Uterus (tissue), 4 donors: ENCODE results near the gene VN1R4. TPM values are rescaled to one million over a fixed set of nuclear protein-coding genes. Genes with fewer than 3 reads are reported as not detected.
"Not testable (repeated sequence)": the region's sequence is repeated elsewhere in the genome, so short reads cannot be mapped to it uniquely, and the experiment has no call there.

Experiments used
- DNase-seq, 2 donors: peaks; one replicate each; pipeline ENCODE4 v3.0.0-alpha.2; 2019 to 2020
- H3K27ac ChIP-seq, 2 donors: fragments of 200-600 bp; sonication (generic); 1 replicate in 1 of 2; 2 replicates in 1 of 2; pipeline ENCODE4 v1.5.1; 2016 to 2018
- H3K27me3 ChIP-seq, 2 donors: fragments of 200-600 bp; sonication (generic); one replicate each; pipeline ENCODE4 v1.5.1; 2018 to 2019; ENCODE audit warnings: control low read depth in 1 of 2
- H3K36me3 ChIP-seq, 2 donors: fragments of 200-600 bp; sonication (generic); one replicate each; pipeline ENCODE4 v1.5.1; 2019; ENCODE audit warnings: control low read depth in 1 of 2
- H3K4me1 ChIP-seq, 2 donors: fragments of 200-600 bp; sonication (generic); one replicate each; pipeline ENCODE4 v1.5.1; 2018 to 2019; ENCODE audit warnings: control low read depth in 1 of 2
- H3K4me3 ChIP-seq, 2 donors: fragments of 200-600 bp; sonication (generic); 1 replicate in 1 of 2; 2 replicates in 1 of 2; pipeline ENCODE4 v1.5.1; 2018 to 2019; ENCODE audit warnings: mild to moderate bottlenecking in 1 of 2
- H3K9me3 ChIP-seq, 2 donors: fragments of 200-600 bp; sonication (generic); one replicate each; pipeline ENCODE4 v1.5.1; 2019; ENCODE audit warnings: control low read depth in 1 of 2
- CTCF ChIP-seq, 4 experiments: fragments of 200-600 bp in 2 of 4; fragments of 450-650 bp in 2 of 4; sonication (generic) in 2 of 4; IDR thresholded peaks; one replicate each; pipeline ENCODE4 v1.5.1; 2016 to 2019; ENCODE audit warnings: antibody characterized with exemption in 4 of 4, mild to moderate bottlenecking in 2 of 4, moderate library complexity in 1 of 4
- POLR2A ChIP-seq, 2 donors: fragments of 450-650 bp; IDR thresholded peaks; one replicate each; pipeline ENCODE4 v1.6.1; 2016; ENCODE audit warnings: antibody characterized with exemption in 2 of 2, mild to moderate bottlenecking in 1 of 2, moderate library complexity in 1 of 2
- intact Hi-C: fragments of 100-400 bp; cut with DNase I; formaldehyde crosslinking; loops from one replicate; pipeline ENCODE4 v1.15.1; 2023; ENCODE audit warnings: low total_unique reads
- total RNA-seq, 4 donors: library from RNA; depleted of rRNA in 3 of 4; stranded (reverse); fragments of >200 nt in 3 of 4; gene quantifications; one replicate each; pipeline versions ENCODE4 v1.1.0 to v1.2.4, GENCODE V29; 2014 to 2023
- donor health status: DM: yes; HTN: yes; CAD: no.

VN1R4 gene
- total RNA-seq, 4 donors from 2014 or later: not detected

GRCh38 chr19:53254411-53255341 is 12.8 kb downstream of the VN1R4 start, which contains the start of gene ZNF677:
ZNF677 (minus strand) TSS chr19:53254873; CDS start chr19:53251550, 3,323 bp downstream.
- intact Hi-C loops: no loop called here
- no peak for TF ChIP-seq CTCF (IDR thresholded peaks at IDR 0.05)
- TF ChIP-seq POLR2A (IDR thresholded peaks at IDR 0.05): peak; percentile 43 to 51
- DNase-seq: peak; percentile 91
- no peaks in the 10 kb centered on the region for H3K27me3 ChIP-seq
- H3K4me1 ChIP-seq: no peaks in the 10 kb centered on the region
- H3K4me3 ChIP-seq: peak within 1 kb of the TSS; percentile 57 to 83
- H3K27ac ChIP-seq: peak within 1 kb of the TSS; percentile 62 to 84
- H3K36me3 ChIP-seq: no peaks in the 10 kb centered on the region
- no peaks in the 10 kb centered on the region for H3K9me3 ChIP-seq

GRCh38 chr19:53246498-53246897 is 21.0 kb downstream of the VN1R4 start:
- H3K9me3 ChIP-seq: peaks cover 0 to 46% of the 10 kb centered on the region in 2 donors
- no peaks in the 10 kb centered on the region for H3K27me3 ChIP-seq
- H3K4me1 ChIP-seq: no peaks in the 10 kb centered on the region
- H3K4me3 ChIP-seq: no peak overlapping the region
- no peak for DNase-seq
- H3K27ac ChIP-seq: no peak overlapping the region
- H3K36me3 ChIP-seq: no peaks in the 10 kb centered on the region
- TF ChIP-seq CTCF (IDR thresholded peaks at IDR 0.05) (no peak), POLR2A (IDR thresholded peaks at IDR 0.05) (no peak)
- intact Hi-C loops: no loop called here

- peaks cover 2 to 4% of the 10 kb centered on the region in 2 donors for H3K36me3 ChIP-seq
- H3K4me3 ChIP-seq: no peak overlapping the region
- no peaks in the 10 kb centered on the region for H3K4me1 ChIP-seq
- H3K9me3 ChIP-seq: peaks cover 4 to 76% of the 10 kb centered on the region in 2 donors
- TF ChIP-seq POLR2A (IDR thresholded peaks at IDR 0.05) (no peak), CTCF (IDR thresholded peaks at IDR 0.05) (no peak)
- no peak overlapping the region for H3K27ac ChIP-seq
- no peaks in the 10 kb centered on the region for H3K27me3 ChIP-seq
- intact Hi-C loops: no loop called here
- DNase-seq: no peak
Measured at GRCh38 chr19:53237114-53237777, 30.3 kb downstream of the VN1R4 start.

GRCh38 chr19:53224606-53225005 is 42.9 kb downstream of the VN1R4 start:
- DNase-seq: no peak
- Histone ChIP-seq H3K27ac (no peak overlapping the region), H3K9me3 (peaks cover 0 to 55% of the 10 kb centered on the region in 2 donors), H3K36me3 (no peaks in the 10 kb centered on the region), H3K4me1 (no peaks in the 10 kb centered on the region), H3K4me3 (no peak overlapping the region), H3K27me3 (no peaks in the 10 kb centered on the region)
- TF ChIP-seq POLR2A (IDR thresholded peaks at IDR 0.05) (no peak), CTCF (IDR thresholded peaks at IDR 0.05) (no peak)
- intact Hi-C loops: no loop called here

- H3K36me3 ChIP-seq, DNase-seq, intact Hi-C loops, H3K4me3 ChIP-seq, H3K4me1 ChIP-seq, H3K27ac ChIP-seq, H3K27me3 ChIP-seq: not testable (repeated sequence)
- H3K9me3 ChIP-seq: peaks cover 0 to 62% of the 10 kb centered on the region in 2 donors
Measured at GRCh38 chr19:53222716-53223115, 44.8 kb downstream of the VN1R4 start.

Other genes with a start within 250 kb of the VN1R4 start
- gene ERVV-2, start 223.0 kb downstream of the VN1R4 start, total RNA-seq: not detected
- gene ZNF160, start 164.3 kb downstream of the VN1R4 start, total RNA-seq: 10 to 100 TPM; 10.9 to 75.3 (median 52.1) TPM
- 10 to 100 TPM in 2 of 4 donors, 1 to 10 TPM in 2; 9.5 to 27.2 (median 14.7) TPM for gene ZNF415, start 134.8 kb downstream of the VN1R4 start, total RNA-seq
- gene ZNF347, start 108.7 kb downstream of the VN1R4 start, total RNA-seq: 10 to 100 TPM; 10.2 to 25.4 (median 16.9) TPM
- 10 to 100 TPM in 1 of 4 donors, 1 to 10 TPM in 2, under 1 TPM in 1; 0.77 to 14.2 (median 4.3) TPM for gene ZNF665, start 74.4 kb downstream of the VN1R4 start, total RNA-seq
- 10 to 100 TPM in 3 of 4 donors, 1 to 10 TPM in 1; 3.1 to 62.7 (median 23.4) TPM for gene ZNF677, start 12.8 kb downstream of the VN1R4 start, total RNA-seq
- not detected for gene VN1R2, start 9.4 kb downstream of the VN1R4 start, total RNA-seq
- gene ZNF845, start 66.0 kb upstream of the VN1R4 start, total RNA-seq: 10 to 100 TPM in 2 of 4 donors, 1 to 10 TPM in 2; 5.0 to 18.0 (median 10.3) TPM
- 10 to 100 TPM; 15.0 to 25.7 (median 22.3) TPM for gene ZNF525, start 98.0 kb upstream of the VN1R4 start, total RNA-seq
- 10 to 100 TPM in 3 of 4 donors, 1 to 10 TPM in 1; 5.1 to 28.8 (median 23.6) TPM for gene ZNF765, start 127.4 kb upstream of the VN1R4 start, total RNA-seq
- 10 to 100 TPM in 2 of 4 donors, 1 to 10 TPM in 2; 4.6 to 16.3 (median 8.8) TPM for gene ZNF761, start 164.3 kb upstream of the VN1R4 start, total RNA-seq
- 10 to 100 TPM in 1 of 4 donors, 1 to 10 TPM in 3; 1.8 to 10.8 (median 6.7) TPM for gene ZNF813, start 200.0 kb upstream of the VN1R4 start, total RNA-seq